Right lobe of liver (tissue), 6 donors: ENCODE measurements around the gene ZBTB25. TPM values are rescaled to one million over a fixed set of nuclear protein-coding genes. Genes with fewer than 3 reads are reported as not detected.

Source experiments
- ATAC-seq, 4 donors: fragments of 200-7000 bp; cut with Tn5 transposase; one replicate each; pipeline ENCODE4 v1.9.1; 2020; ENCODE audit warnings: mild to moderate bottlenecking in 4 of 4, moderate library complexity in 4 of 4
- DNase-seq, 3 donors: peaks; one replicate each; pipeline ENCODE4 v3.0.0-alpha.2; 2020
- H3K27ac ChIP-seq, 3 donors: fragments of 200-600 bp; one replicate each; pipeline ENCODE4 v1.8.0; 2022
- H3K27me3 ChIP-seq, 2 donors: fragments of 200-600 bp; one replicate each; pipeline ENCODE4 v1.8.0; 2022
- H3K36me3 ChIP-seq, 4 donors: fragments of 200-600 bp; sonication (generic) in 1 of 4; one replicate each; pipeline versions ENCODE4 v1.5.1 to v1.8.0; 2017 to 2022; ENCODE audit warnings: control low read depth in 1 of 4
- H3K4me1 ChIP-seq, 4 donors: fragments of 200-600 bp; sonication (generic) in 1 of 4; one replicate each; pipeline versions ENCODE4 v1.5.1 to v1.8.0; 2017 to 2022; ENCODE audit warnings: control low read depth in 1 of 4
- H3K4me3 ChIP-seq, 3 donors: fragments of 200-600 bp; one replicate each; pipeline ENCODE4 v1.8.0; 2022
- H3K9me3 ChIP-seq, 4 donors: fragments of 200-600 bp; sonication (generic) in 1 of 4; one replicate each; pipeline versions ENCODE4 v1.5.1 to v1.8.0; 2017 to 2022; ENCODE audit warnings: control low read depth in 1 of 4
- POLR2A ChIP-seq: fragments of 450-650 bp; IDR thresholded peaks from one replicate; pipeline ENCODE4 v1.6.1; 2017; ENCODE audit warnings: antibody characterized with exemption, mild to moderate bottlenecking
- WGBS: methylation state at CpG from one replicate; pipeline ENCODE4 v1.1.6; 2018; ENCODE audit warnings: low coverage, low lambda C conversion rate; ENCODE audit not compliant: insufficient coverage; ENCODE audit errors: missing lambda C conversion rate; 5-methylcytosine and 5-hydroxymethylcytosine counted together
- intact Hi-C, 2 donors: fragments of 100-400 bp; cut with DNase I; formaldehyde crosslinking; loops; one replicate each; pipeline versions ENCODE4 v1.11.2 to v1.14.1; 2022
- total RNA-seq, 6 experiments: library from RNA; depleted of rRNA in 2 of 6; stranded (reverse); fragments of >200 nt in 2 of 6; fragmentation: NEBNext Ultra II Directional in 3 of 6; extraction: Animal tissue kit (Norgen Biotek cat#: 25700) in 3 of 6; gene quantifications; one replicate each; pipeline versions ENCODE4 v1.1.0 to v1.2.4, GENCODE V29; 2016 to 2023
- TF ChIP-seq, protein P1 (sequence below), 4 donors: fragments of 200-600 bp in 3 of 4; fragments of 450-650 bp in 1 of 4; IDR thresholded peaks; one replicate each; pipeline versions ENCODE4 v1.5.1 to v1.8.0; 2016 to 2022; ENCODE audit warnings: antibody characterized with exemption in 4 of 4, mild to moderate bottlenecking in 2 of 4
- donor health status: DM: no; HTN: yes; CAD: no.
- donor health status: DM: no; HTN: no; CAD: no.
- donor health status: DM: no; HTN: no; CAD: no.
- donor health status: DM: no; HTN: yes; CAD: no.
- donor health status: DM: no; HTN: yes; CAD: no.

The ZBTB25 gene
- total RNA-seq, 6 experiments from 2014 or later: 5.5 to 6.2 (median 5.7) TPM

DNA sequence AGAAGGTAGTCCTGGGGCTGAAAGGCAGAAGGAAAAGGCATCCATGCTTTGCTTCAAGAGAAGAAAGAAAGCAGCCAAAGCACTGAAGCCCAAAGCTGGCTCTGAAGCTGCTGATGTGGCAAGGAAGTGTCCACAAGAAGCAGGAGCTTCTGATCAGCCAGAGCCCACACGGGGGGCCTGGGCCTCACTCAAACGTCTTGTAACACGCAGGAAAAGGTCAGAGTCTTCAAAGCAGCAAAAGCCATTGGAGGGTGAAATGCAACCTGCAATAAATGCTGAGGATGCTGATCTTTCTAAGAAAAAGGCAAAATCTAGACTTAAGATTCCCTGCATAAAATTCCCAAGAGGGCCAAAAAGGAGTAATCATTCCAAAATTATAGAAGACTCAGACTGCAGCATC lies 35.2 kb downstream of the ZBTB25 start:
- Histone ChIP-seq H3K27ac (no peak overlapping the region), H3K27me3 (no peaks in the 10 kb centered on the region), H3K36me3 (no peaks in the 10 kb centered on the region), H3K4me3 (no peak overlapping the region), H3K4me1 (peaks cover 0 to 15% (median 0%) of the 10 kb centered on the region in 4 donors), H3K9me3 (no peaks in the 10 kb centered on the region)
- intact Hi-C loops: no loop called here
- WGBS: 54% methylated on average over 3 of the region's 3 CpGs
- TF ChIP-seq POLR2A: no peak
- TF ChIP-seq, protein P1, sequence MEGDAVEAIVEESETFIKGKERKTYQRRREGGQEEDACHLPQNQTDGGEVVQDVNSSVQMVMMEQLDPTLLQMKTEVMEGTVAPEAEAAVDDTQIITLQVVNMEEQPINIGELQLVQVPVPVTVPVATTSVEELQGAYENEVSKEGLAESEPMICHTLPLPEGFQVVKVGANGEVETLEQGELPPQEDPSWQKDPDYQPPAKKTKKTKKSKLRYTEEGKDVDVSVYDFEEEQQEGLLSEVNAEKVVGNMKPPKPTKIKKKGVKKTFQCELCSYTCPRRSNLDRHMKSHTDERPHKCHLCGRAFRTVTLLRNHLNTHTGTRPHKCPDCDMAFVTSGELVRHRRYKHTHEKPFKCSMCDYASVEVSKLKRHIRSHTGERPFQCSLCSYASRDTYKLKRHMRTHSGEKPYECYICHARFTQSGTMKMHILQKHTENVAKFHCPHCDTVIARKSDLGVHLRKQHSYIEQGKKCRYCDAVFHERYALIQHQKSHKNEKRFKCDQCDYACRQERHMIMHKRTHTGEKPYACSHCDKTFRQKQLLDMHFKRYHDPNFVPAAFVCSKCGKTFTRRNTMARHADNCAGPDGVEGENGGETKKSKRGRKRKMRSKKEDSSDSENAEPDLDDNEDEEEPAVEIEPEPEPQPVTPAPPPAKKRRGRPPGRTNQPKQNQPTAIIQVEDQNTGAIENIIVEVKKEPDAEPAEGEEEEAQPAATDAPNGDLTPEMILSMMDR (IDR thresholded peaks at IDR 0.05): no peak
- ATAC-seq (no peak), DNase-seq (no peak)

- H3K4me1 ChIP-seq: peaks cover 0 to 15% (median 0%) of the 10 kb centered on the region in 4 donors
- no peaks in the 10 kb centered on the region for H3K9me3 ChIP-seq
- no peak overlapping the region for H3K27ac ChIP-seq
- no peak overlapping the region for H3K4me3 ChIP-seq
- DNase-seq (no peak), ATAC-seq (peak in 1 of 4 donors; percentile 32)
- no peaks in the 10 kb centered on the region for H3K36me3 ChIP-seq
- no peaks in the 10 kb centered on the region for H3K27me3 ChIP-seq
- TF ChIP-seq POLR2A: no peak
- TF ChIP-seq, protein P1 (IDR thresholded peaks at IDR 0.05): no peak
- intact Hi-C loops: no loop called here
These were observed 36.1 kb downstream of the ZBTB25 start for GRCh38 chr14:64467566-64467965.

DNA sequence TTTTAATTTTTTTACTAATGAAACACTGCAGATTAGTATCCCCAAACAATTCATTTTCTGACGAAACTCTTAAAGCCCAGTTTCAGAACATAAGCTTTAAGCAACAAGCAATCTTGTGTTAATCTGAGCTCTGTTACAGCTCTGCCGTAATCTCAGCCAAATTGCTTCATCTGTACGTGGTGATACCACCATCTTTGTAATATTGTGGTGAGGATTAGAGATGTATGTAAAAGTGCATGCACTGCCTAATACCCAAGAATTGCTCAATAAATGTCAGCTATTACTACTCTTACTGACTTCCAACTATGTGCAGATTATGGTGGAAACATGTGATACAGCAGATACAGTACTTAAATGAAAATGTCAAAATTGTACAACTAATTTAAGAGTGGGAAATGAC lies 36.5 kb downstream of the ZBTB25 start:
- Histone ChIP-seq H3K27me3 (no peaks in the 10 kb centered on the region), H3K4me3 (no peak overlapping the region), H3K36me3 (no peaks in the 10 kb centered on the region), H3K4me1 (peaks cover 0 to 15% (median 0%) of the 10 kb centered on the region in 4 donors), H3K9me3 (no peaks in the 10 kb centered on the region), H3K27ac (no peak overlapping the region)
- DNase-seq (no peak), ATAC-seq (peak in 1 of 4 donors; percentile 9)
- intact Hi-C loops: no loop called here
- 79% methylated on average over 3 of the region's 3 CpGs for WGBS
- TF ChIP-seq POLR2A: no peak
- TF ChIP-seq, protein P1 (IDR thresholded peaks at IDR 0.05): no peak

DNA sequence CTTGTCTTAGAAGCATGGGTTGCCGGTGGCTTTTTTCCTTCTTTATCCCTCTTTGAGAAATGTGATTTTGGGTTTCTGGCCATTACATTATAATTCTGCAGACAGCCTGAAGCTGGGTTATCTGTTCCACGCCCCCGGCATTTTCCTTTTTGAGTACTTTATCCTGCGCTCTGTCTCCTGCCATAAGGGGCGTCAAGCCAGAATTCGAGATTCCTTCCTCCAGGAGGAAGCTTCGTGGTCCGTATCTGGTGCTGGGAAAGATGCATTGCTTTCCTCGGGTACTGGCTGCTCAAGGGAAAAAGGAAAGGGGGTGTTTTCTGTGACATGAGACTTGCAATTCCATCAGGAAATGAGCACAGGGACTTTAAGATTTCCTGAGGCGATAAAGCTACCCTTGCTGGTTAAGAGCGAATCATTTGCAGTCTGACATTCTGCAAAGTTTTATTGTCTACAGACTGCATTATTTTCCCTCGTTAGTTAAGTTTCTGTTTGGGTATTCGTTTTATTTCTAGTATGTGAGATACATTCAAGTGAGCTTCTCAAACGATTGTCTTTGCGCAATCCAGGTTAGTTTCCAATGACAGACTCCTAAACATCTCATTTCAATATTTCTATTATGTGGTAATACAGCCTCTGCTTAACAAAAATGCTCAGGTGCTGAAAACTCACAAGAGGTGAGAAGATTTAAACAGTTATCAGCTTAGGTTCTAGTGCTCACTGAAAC lies 37.6 kb downstream of the ZBTB25 start:
- H3K27ac ChIP-seq: no peak overlapping the region
- H3K4me3 ChIP-seq: peak overlapping the region; percentile 55 to 60 (median 57)
- no peak for TF ChIP-seq POLR2A
- TF ChIP-seq, protein P1 (IDR thresholded peaks at IDR 0.05): no peak
- DNase-seq: no peak
- H3K4me1 ChIP-seq: peaks cover 0 to 15% (median 0%) of the 10 kb centered on the region in 4 donors
- no peaks in the 10 kb centered on the region for H3K9me3 ChIP-seq
- H3K36me3 ChIP-seq: peaks cover 0 to 7% (median 0%) of the 10 kb centered on the region in 4 donors
- H3K27me3 ChIP-seq: no peaks in the 10 kb centered on the region
- ATAC-seq: peak; percentile 22 to 38 (median 27)
- intact Hi-C loops: no loop called here
- WGBS: 25% methylated on average over 14 of the region's 15 CpGs
